Activated CD8-positive, alpha-beta memory T cell treated with anti-CD3 and anti-CD28 coated beads, Interleukin-2, amount 50 U/mL, for 1 hour (primary cell): Measurements from ENCODE around the gene OR4A16.

ENCODE experiments used
- DNase-seq: peaks from one replicate; pipeline ENCODE4 v3.0.0-alpha.2; 2020; ENCODE audit errors: extremely low read depth

The OR4A16 gene, protein sequence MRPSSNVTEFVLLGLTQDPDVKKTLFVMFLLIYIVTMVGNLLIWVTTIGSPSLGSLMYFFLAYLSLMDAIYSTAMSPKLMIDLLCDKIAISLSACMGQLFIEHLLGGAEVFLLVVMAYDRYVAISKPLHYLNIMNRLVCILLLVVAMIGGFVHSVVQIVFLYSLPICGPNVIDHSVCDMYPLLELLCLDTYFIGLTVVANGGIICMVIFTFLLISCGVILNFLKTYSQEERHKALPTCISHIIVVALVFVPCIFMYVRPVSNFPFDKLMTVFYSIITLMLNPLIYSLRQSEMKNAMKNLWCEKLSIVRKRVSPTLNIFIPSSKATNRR

DNA sequence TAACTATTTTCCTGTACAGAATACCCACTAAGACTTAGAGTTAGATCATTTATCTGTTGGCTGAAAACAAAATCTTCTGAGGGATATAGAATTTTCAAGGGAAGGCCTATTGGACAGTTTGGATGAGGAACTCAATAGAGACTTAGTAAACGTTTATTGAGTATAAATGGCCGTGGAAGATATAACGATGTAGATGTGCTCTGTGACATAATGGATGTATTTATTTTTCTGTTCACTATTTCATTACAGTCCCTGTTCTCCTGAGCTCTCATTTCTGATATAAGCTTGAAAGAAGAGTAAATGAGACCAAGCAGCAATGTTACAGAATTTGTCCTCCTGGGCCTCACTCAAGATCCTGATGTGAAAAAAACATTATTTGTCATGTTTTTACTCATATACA lies at the start of gene OR4A16:
TSS of gene OR4A16 (plus strand) at position 301 of the 400 bp plus-strand sequence. CDS start at position 301, 0 bp downstream.
- no peak for DNase-seq

DNA sequence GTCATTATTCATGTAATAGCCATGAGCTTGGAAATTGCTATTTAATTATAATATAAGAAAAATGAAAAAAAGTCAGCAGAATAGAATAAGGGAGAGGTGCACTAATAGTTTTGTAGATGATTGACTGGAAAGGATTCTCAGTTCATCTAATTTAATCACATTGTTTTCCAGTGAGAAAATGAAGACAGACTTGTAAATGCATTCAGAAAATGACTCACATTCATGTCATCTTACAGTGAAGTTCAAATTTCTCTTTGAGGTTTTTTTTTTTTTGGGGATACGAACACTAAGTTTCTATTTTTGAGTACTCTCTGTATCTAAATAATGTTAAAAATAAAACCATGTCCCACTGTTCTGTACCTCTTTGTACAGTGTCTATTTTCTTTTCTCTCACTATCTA lies 18.5 kb upstream of the OR4A16 start:
- DNase-seq: no peak

DNA sequence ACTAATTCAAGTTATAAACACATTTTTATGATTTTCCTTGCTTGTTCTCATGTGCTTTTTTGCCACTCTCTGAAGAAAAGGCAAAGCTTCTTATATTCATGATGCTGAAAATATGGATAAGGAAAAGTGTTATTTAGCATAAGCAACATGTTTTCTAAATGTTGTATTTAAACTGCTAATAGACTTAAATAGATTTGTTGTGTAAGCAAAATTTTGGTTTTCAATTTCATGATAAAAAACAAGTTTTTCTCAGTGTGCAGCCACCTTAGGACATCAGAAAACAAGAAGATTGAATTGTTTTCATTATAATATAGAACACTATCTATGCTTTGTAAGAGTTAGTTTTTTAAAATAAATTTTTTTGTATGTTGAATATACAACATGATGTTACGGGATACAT lies 2.3 kb downstream of the OR4A16 start:
- DNase-seq: no peak

DNA sequence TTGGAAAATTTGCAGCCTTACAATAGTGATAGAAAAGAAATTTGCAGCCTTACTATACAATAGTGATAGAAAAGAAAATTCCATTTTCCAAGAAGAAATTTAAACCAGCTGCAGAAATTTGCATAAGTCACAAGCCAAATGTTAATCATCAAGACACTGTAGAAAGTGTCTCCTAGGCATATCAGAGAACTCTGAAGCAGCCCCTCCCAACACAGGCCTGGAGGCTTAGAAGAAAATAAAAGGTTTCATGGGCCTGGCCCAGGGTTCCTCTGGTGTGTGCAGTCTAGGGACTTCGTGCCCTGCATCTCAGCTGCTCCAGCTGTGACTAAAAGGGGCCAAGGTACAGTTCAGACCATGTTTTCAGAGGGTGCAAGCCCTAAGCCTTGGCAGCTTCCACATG lies 6.0 kb downstream of the OR4A16 start:
- no peak for DNase-seq

DNA sequence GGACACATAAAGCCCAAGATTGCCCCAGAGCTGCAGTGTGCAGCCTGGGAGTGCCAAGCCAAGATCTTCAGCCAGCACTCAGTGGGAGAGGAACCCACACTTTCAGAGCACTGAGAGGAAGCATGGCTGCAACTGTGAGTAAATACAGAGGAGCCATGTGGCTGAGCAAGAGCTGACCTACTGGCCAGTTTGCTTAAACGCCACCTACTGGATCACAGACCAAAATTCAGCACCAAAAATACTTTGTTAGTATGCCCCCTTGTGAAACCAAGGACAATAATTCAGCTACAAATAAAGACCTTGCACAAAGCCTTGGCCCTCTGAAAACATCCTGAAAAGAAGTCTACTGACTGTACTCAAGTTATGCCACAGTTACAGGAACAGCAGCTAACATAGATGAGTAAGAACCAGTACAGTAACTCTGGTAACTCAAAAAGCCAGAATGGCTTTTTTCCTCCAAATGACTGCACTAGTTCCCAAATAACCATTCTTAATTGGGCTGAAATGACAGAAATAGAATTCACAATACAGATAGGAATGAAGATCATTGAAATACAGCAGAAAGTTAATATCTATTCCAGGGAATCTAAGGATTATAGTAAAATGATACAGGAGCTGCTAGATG lies 14.7 kb downstream of the OR4A16 start:
- DNase-seq: no peak

DNA sequence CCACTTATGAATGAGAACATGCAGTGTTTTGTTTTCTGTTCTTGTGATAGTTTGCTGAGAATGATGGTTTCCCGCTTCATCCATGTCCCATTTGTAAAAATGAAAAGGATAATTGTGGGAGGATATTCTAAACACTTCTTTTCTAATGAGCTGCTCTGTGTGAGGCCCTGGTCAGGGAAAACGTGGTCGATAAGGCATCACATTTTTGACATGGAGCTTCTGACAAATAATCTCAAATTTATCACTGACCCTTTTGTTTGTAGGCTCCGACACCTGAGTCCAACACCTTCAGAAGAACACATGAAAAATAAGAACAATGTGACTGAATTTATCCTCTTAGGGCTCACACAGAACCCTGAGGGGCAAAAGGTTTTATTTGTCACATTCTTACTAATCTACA lies 24.7 kb downstream of the OR4A16 start, which contains the start of gene OR4A15:
TSS of gene OR4A15 (plus strand) at position 301 of the 400 bp plus-strand sequence. CDS start at position 301, 0 bp downstream.
- DNase-seq: no peak
